Measurements from ENCODE around the gene APC2. TPM values are rescaled to one million over a fixed set of nuclear protein-coding genes. Genes with fewer than 3 reads are reported as not detected.
A peak's percentile ranks its signal among the peaks of the same experiment; 100 is the strongest.

The APC2 gene
- polyA plus RNA-seq, 1 donor (not counting 4 experiments of a cell fraction or from before 2014, with no cell fraction given) = 0.01 TPM

- peaks cover 36 to 53% of the 10 kb centered on the region in 2 experiments for H3K36me3 ChIP-seq (ENCODE audit: control insufficient read depth in 2 of 2, extremely low read depth in 1 of 2, insufficient read depth in 2 of 2, low read length in 2 of 2)
- H3K27me3 ChIP-seq (ENCODE audit: control insufficient read depth, extremely low read depth, insufficient read depth, low read length) = no peaks in the 10 kb centered on the region
- H3K4me1 ChIP-seq (ENCODE audit: control insufficient read depth, extremely low read depth, insufficient read depth, low read length) = peaks cover 26% of the 10 kb centered on the region
- no peak for TF ChIP-seq CTCF (optimal IDR thresholded peaks at IDR 0.05 in 1 of 3, IDR thresholded peaks at IDR 0.05 in 1 of 3, conservative IDR thresholded peaks at IDR 0.05 in 1 of 3; ENCODE audit: extremely low read depth in 1 of 3, insufficient read depth in 2 of 3, low read length in 3 of 3)
- no peak for TF ChIP-seq EZH2 (IDR thresholded peaks at IDR 0.05; ENCODE audit: low read length)
- dilution Hi-C loops (cut with MboI; ENCODE audit: extremely low pct_ligation_motif_present, low sequenced_read_pairs) = no loop called here
- no peak overlapping the region for H3K9ac ChIP-seq (ENCODE audit: control insufficient read depth, extremely low read depth, insufficient read depth, low read length)
- H3K79me2 ChIP-seq (ENCODE audit: control insufficient read depth, insufficient read depth, low read length) = peaks cover 88% of the 10 kb centered on the region
- H2AFZ ChIP-seq (ENCODE audit: control insufficient read depth, low read length) = no peak overlapping the region
- H4K20me1 ChIP-seq (ENCODE audit: control insufficient read depth, extremely low read depth, insufficient read depth, low read length) = peaks cover 52% of the 10 kb centered on the region
- no peaks in the 10 kb centered on the region for H3K9me3 ChIP-seq (ENCODE audit: control insufficient read depth, low read depth, low read length)
- FAIRE-seq = no peak
- H3K27ac ChIP-seq (ENCODE audit: control insufficient read depth, insufficient read depth, low read length) = peak overlapping the region; percentile 88
- H3K4me2 ChIP-seq (ENCODE audit: control insufficient read depth, extremely low read depth, insufficient read depth, low read depth, low read length) = no peak overlapping the region
- no peak overlapping the region for H3K4me3 ChIP-seq (ENCODE audit: control insufficient read depth in 2 of 3, extremely low read depth in 1 of 3, insufficient read depth in 2 of 3, low read depth in 1 of 3, low read length in 3 of 3)
- DNase-seq (ENCODE audit: low read depth, low spot score) = no peak
- H3K9me1 ChIP-seq (ENCODE audit: control insufficient read depth, extremely low read depth, insufficient read depth, low read length) = peaks cover 2% of the 10 kb centered on the region
Observed at GRCh38 chr19:1417681-1418495, 32.0 kb upstream of the APC2 start.

GRCh38 chr19:1418496-1418775 lies 31.5 kb upstream of the APC2 start:
- H3K9me1 ChIP-seq (ENCODE audit: control insufficient read depth, extremely low read depth, insufficient read depth, low read length) = peaks cover 2% of the 10 kb centered on the region
- H3K36me3 ChIP-seq (ENCODE audit: control insufficient read depth in 2 of 2, extremely low read depth in 1 of 2, insufficient read depth in 2 of 2, low read length in 2 of 2) = peaks cover 37 to 53% of the 10 kb centered on the region in 2 experiments
- H3K4me2 ChIP-seq (ENCODE audit: control insufficient read depth, extremely low read depth, insufficient read depth, low read depth, low read length) = no peak overlapping the region
- no peak overlapping the region for H3K27ac ChIP-seq (ENCODE audit: control insufficient read depth, insufficient read depth, low read length)
- no peak for DNase-seq (ENCODE audit: low read depth, low spot score)
- H3K4me1 ChIP-seq (ENCODE audit: control insufficient read depth, extremely low read depth, insufficient read depth, low read length) = peaks cover 26% of the 10 kb centered on the region
- FAIRE-seq = no peak
- no peak overlapping the region for H3K4me3 ChIP-seq (ENCODE audit: control insufficient read depth in 2 of 3, extremely low read depth in 1 of 3, insufficient read depth in 2 of 3, low read depth in 1 of 3, low read length in 3 of 3)
- dilution Hi-C loops (cut with MboI; ENCODE audit: extremely low pct_ligation_motif_present, low sequenced_read_pairs) = no loop called here
- H4K20me1 ChIP-seq (ENCODE audit: control insufficient read depth, extremely low read depth, insufficient read depth, low read length) = peaks cover 47% of the 10 kb centered on the region
- TF ChIP-seq CTCF (optimal IDR thresholded peaks at IDR 0.05 in 1 of 3, IDR thresholded peaks at IDR 0.05 in 1 of 3, conservative IDR thresholded peaks at IDR 0.05 in 1 of 3; ENCODE audit: extremely low read depth in 1 of 3, insufficient read depth in 2 of 3, low read length in 3 of 3) = no peak
- no peak for TF ChIP-seq EZH2 (IDR thresholded peaks at IDR 0.05; ENCODE audit: low read length)
- H3K27me3 ChIP-seq (ENCODE audit: control insufficient read depth, extremely low read depth, insufficient read depth, low read length) = no peaks in the 10 kb centered on the region
- H3K9ac ChIP-seq (ENCODE audit: control insufficient read depth, extremely low read depth, insufficient read depth, low read length) = no peak overlapping the region
- peaks cover 87% of the 10 kb centered on the region for H3K79me2 ChIP-seq (ENCODE audit: control insufficient read depth, insufficient read depth, low read length)
- no peak overlapping the region for H2AFZ ChIP-seq (ENCODE audit: control insufficient read depth, low read length)
- no peaks in the 10 kb centered on the region for H3K9me3 ChIP-seq (ENCODE audit: control insufficient read depth, low read depth, low read length)
